Transverse colon (tissue), 4 donors: Measurements from ENCODE around the gene ATXN1L.

Source experiments
- POLR2A ChIP-seq: fragments of 450-650 bp; IDR thresholded peaks from one replicate; pipeline ENCODE4 v1.6.1; 2016; ENCODE audit warnings: antibody characterized with exemption, mild to moderate bottlenecking, moderate library complexity
- POLR2AphosphoS5 ChIP-seq, 3 donors: sonication (generic); formaldehyde crosslinking; IDR thresholded peaks; one replicate each; pipeline ENCODE4 v1.6.1; 2016; ENCODE audit warnings: antibody characterized with exemption in 3 of 3
- TF ChIP-seq, protein P1 (sequence below), 5 experiments: fragments of 200-600 bp in 3 of 5; fragments of 450-650 bp in 2 of 5; sonication (generic) in 3 of 5; IDR thresholded peaks; 1 replicate in 2 of 5; 2 replicates in 3 of 5; pipeline ENCODE4 v1.5.1; 2016 to 2017; ENCODE audit warnings: antibody characterized with exemption in 5 of 5, inconsistent platforms in 3 of 5, mild to moderate bottlenecking in 2 of 5, moderate library complexity in 1 of 5

DNA sequence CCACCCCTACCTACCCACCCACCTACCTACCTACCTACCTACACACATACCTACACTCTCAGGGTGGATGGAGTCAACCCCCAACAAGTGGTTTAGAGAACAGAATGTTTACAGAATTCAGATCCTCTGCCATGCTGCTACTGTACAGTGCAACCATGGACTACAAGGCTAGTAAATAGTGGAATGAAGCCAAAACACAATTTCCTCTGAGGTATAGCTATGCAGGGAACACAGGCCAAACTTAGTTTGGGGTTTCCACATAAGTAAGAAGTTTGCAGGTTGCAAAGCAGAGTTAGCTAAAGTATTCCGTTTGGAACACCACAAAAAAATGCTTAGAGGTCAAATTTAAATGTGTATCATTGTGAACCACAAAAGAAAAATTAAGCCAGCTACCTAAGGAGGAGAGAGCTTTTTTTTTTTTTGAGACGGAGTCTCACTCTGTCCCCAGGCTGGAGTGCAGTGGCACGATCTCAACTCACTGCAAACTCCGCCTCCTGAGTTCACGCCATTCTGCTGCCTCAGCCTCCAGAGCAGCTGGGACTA lies 34.4 kb upstream of the ATXN1L start:
- TF ChIP-seq, protein P1, sequence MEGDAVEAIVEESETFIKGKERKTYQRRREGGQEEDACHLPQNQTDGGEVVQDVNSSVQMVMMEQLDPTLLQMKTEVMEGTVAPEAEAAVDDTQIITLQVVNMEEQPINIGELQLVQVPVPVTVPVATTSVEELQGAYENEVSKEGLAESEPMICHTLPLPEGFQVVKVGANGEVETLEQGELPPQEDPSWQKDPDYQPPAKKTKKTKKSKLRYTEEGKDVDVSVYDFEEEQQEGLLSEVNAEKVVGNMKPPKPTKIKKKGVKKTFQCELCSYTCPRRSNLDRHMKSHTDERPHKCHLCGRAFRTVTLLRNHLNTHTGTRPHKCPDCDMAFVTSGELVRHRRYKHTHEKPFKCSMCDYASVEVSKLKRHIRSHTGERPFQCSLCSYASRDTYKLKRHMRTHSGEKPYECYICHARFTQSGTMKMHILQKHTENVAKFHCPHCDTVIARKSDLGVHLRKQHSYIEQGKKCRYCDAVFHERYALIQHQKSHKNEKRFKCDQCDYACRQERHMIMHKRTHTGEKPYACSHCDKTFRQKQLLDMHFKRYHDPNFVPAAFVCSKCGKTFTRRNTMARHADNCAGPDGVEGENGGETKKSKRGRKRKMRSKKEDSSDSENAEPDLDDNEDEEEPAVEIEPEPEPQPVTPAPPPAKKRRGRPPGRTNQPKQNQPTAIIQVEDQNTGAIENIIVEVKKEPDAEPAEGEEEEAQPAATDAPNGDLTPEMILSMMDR (IDR thresholded peaks at IDR 0.05) = no peak
- TF ChIP-seq POLR2AphosphoS5 (IDR thresholded peaks at IDR 0.05) (no peak), POLR2A (no peak)
